GM12878 (cell line): ENCODE results near the gene TIMP2. TPM values are rescaled to one million over a fixed set of nuclear protein-coding genes. Genes with fewer than 3 reads are reported as not detected.

ENCODE experiments used
- CEBPB ChIP-seq, 2 experiments: fragments of 150-350 bp in 1 of 2; IDR thresholded peaks; 2 replicates each; pipeline ENCODE4 v1.6.1; 2012 to 2014; ENCODE audit warnings: low read depth in 2 of 2, low read length in 2 of 2, borderline replicate concordance in 1 of 2, inconsistent platforms in 1 of 2
- ETV6 ChIP-seq, 2 experiments: fragments of 450-650 bp in 1 of 2; IDR thresholded peaks in 1 of 2; conservative IDR thresholded peaks in 1 of 2; 2 replicates each; pipeline ENCODE4 v1.6.1; 2014; ENCODE audit warnings: antibody characterized with exemption in 1 of 2, borderline replicate concordance in 1 of 2, low read depth in 1 of 2, mild to moderate bottlenecking in 1 of 2, moderate library complexity in 1 of 2
- EZH2 ChIP-seq: IDR thresholded peaks from 2 replicates; pipeline ENCODE4 v1.6.1; 2012; ENCODE audit warnings: low read depth, mild to moderate bottlenecking, control low read depth, inconsistent platforms, low read length, borderline replicate concordance; ENCODE audit not compliant: control insufficient read depth
- LARP7 ChIP-seq: fragments of 450-650 bp; IDR thresholded peaks from 2 replicates; pipeline ENCODE4 v1.6.1; 2017; ENCODE audit warnings: mild to moderate bottlenecking
- NFIC ChIP-seq: IDR thresholded peaks from 2 replicates; pipeline ENCODE4 v1.6.1; 2012; ENCODE audit warnings: low read depth, mild to moderate bottlenecking, inconsistent platforms, low read length, moderate library complexity
- PAX8 ChIP-seq: fragments of 450-650 bp; IDR thresholded peaks from 2 replicates; pipeline ENCODE4 v1.6.1; 2017; ENCODE audit warnings: mild to moderate bottlenecking, moderate library complexity
- STAT3 ChIP-seq: IDR thresholded peaks from 2 replicates; pipeline ENCODE4 v1.6.1; 2011; ENCODE audit warnings: low read depth, low read length, improper control_type of control experiment
- ZNF622 ChIP-seq: fragments of 450-650 bp; IDR thresholded peaks from 2 replicates; pipeline ENCODE4 v1.6.1; 2017; ENCODE audit warnings: mild to moderate bottlenecking, inconsistent platforms
- polyA plus RNA-seq, 11 experiments: library from polyadenylated mRNA; depleted of rRNA in 4 of 11; unstranded in 6 of 11; stranded (reverse) in 5 of 11; fragments of >200 nt; fragmentation: Nextera tagmentation in 4 of 11; fragmentation: Illumina TruSeq in 1 of 11; extraction: Ambion mirVana in 4 of 11; extraction: Trizol in 1 of 11; gene quantifications; 1 replicate in 1 of 11; 2 replicates in 10 of 11; pipeline versions ENCODE4 v1.2.1 to v1.2.3, GENCODE V29; 2011 to 2016; ENCODE audit warnings: inconsistent platforms in 2 of 11, missing spikeins in 2 of 11, low read depth in 1 of 11
- total RNA-seq, 4 experiments: library from RNA; depleted of rRNA in 3 of 4; stranded (reverse); fragments of >200 nt in 3 of 4; fragmentation: Illumina TruSeq in 1 of 4; extraction: Trizol in 1 of 4; gene quantifications; 2 replicates each; pipeline versions ENCODE4 v1.2.1 to v1.2.3, GENCODE V29; 2013 to 2021
- TF ChIP-seq, protein P1 (sequence below): fragments of 450-650 bp; IDR thresholded peaks from 2 replicates; pipeline ENCODE4 v1.6.1; 2014; ENCODE audit warnings: mild to moderate bottlenecking
- TF ChIP-seq, protein P2 (sequence below): IDR thresholded peaks from 2 replicates; pipeline ENCODE4 v1.6.1; 2012; ENCODE audit warnings: improper control_type of control experiment, low read depth, low read length; ENCODE audit not compliant: insufficient replicate concordance
- TF ChIP-seq, protein P3 (sequence below): fragments of 450-650 bp; IDR thresholded peaks from 2 replicates; pipeline ENCODE4 v1.6.1; 2016; ENCODE audit warnings: mild to moderate bottlenecking
- TF ChIP-seq, protein P4 (sequence below): IDR thresholded peaks from 2 replicates; pipeline ENCODE4 v1.6.1; 2012; ENCODE audit warnings: low read length, inconsistent platforms

TIMP2 gene
- total and polyA plus RNA-seq, 10 of the 15 experiments (the other 5 are each of a cell fraction or from before 2014, with no cell fraction given) = 0.03 to 0.41 (median 0.04) TPM; not detected in 7

DNA sequence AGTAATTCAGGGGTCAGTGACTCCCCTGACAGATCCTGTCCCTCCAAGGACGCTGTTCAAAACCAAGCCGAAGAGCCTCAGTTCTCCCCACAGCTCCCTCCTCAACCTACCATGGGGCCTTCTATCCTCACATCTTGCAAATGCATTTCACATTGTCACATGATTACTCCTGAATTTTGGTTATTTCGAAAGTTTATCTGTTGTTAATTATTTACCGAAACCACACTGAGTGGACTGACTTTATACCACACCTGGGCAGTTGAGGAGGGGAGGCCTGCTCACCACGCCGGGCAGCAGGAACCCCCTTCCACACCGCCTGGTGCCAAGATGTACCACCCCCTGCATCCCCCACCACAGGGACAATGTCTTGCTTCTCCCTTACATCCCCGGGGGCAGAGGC lies 4.7 kb downstream of the TIMP2 start (continued):
- TF ChIP-seq, protein P1, sequence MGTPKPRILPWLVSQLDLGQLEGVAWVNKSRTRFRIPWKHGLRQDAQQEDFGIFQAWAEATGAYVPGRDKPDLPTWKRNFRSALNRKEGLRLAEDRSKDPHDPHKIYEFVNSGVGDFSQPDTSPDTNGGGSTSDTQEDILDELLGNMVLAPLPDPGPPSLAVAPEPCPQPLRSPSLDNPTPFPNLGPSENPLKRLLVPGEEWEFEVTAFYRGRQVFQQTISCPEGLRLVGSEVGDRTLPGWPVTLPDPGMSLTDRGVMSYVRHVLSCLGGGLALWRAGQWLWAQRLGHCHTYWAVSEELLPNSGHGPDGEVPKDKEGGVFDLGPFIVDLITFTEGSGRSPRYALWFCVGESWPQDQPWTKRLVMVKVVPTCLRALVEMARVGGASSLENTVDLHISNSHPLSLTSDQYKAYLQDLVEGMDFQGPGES = no peak
- TF ChIP-seq, protein P2, sequence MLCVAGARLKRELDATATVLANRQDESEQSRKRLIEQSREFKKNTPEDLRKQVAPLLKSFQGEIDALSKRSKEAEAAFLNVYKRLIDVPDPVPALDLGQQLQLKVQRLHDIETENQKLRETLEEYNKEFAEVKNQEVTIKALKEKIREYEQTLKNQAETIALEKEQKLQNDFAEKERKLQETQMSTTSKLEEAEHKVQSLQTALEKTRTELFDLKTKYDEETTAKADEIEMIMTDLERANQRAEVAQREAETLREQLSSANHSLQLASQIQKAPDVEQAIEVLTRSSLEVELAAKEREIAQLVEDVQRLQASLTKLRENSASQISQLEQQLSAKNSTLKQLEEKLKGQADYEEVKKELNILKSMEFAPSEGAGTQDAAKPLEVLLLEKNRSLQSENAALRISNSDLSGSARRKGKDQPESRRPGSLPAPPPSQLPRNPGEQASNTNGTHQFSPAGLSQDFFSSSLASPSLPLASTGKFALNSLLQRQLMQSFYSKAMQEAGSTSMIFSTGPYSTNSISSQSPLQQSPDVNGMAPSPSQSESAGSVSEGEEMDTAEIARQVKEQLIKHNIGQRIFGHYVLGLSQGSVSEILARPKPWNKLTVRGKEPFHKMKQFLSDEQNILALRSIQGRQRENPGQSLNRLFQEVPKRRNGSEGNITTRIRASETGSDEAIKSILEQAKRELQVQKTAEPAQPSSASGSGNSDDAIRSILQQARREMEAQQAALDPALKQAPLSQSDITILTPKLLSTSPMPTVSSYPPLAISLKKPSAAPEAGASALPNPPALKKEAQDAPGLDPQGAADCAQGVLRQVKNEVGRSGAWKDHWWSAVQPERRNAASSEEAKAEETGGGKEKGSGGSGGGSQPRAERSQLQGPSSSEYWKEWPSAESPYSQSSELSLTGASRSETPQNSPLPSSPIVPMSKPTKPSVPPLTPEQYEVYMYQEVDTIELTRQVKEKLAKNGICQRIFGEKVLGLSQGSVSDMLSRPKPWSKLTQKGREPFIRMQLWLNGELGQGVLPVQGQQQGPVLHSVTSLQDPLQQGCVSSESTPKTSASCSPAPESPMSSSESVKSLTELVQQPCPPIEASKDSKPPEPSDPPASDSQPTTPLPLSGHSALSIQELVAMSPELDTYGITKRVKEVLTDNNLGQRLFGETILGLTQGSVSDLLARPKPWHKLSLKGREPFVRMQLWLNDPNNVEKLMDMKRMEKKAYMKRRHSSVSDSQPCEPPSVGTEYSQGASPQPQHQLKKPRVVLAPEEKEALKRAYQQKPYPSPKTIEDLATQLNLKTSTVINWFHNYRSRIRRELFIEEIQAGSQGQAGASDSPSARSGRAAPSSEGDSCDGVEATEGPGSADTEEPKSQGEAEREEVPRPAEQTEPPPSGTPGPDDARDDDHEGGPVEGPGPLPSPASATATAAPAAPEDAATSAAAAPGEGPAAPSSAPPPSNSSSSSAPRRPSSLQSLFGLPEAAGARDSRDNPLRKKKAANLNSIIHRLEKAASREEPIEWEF = no peak
- TF ChIP-seq NFIC = no peak
- TF ChIP-seq, protein P3, sequence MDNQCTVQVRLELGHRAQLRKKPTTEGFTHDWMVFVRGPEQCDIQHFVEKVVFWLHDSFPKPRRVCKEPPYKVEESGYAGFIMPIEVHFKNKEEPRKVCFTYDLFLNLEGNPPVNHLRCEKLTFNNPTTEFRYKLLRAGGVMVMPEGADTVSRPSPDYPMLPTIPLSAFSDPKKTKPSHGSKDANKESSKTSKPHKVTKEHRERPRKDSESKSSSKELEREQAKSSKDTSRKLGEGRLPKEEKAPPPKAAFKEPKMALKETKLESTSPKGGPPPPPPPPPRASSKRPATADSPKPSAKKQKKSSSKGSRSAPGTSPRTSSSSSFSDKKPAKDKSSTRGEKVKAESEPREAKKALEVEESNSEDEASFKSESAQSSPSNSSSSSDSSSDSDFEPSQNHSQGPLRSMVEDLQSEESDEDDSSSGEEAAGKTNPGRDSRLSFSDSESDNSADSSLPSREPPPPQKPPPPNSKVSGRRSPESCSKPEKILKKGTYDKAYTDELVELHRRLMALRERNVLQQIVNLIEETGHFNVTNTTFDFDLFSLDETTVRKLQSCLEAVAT = no peak
- TF ChIP-seq LARP7 = no peak
- no peak for TF ChIP-seq ETV6 (conservative IDR thresholded peaks at IDR 0.05 in 1 of 2, IDR thresholded peaks at IDR 0.05 in 1 of 2; ENCODE audit: borderline replicate concordance in 1 of 2, low read depth in 1 of 2)
- TF ChIP-seq CEBPB (IDR thresholded peaks at IDR 0.05; ENCODE audit: borderline replicate concordance in 1 of 2, low read depth in 2 of 2, low read length in 2 of 2) = no peak
- no peak for TF ChIP-seq ZNF622
- no peak for TF ChIP-seq STAT3
- no peak for TF ChIP-seq PAX8
- no peak for TF ChIP-seq EZH2
- TF ChIP-seq, protein P4, sequence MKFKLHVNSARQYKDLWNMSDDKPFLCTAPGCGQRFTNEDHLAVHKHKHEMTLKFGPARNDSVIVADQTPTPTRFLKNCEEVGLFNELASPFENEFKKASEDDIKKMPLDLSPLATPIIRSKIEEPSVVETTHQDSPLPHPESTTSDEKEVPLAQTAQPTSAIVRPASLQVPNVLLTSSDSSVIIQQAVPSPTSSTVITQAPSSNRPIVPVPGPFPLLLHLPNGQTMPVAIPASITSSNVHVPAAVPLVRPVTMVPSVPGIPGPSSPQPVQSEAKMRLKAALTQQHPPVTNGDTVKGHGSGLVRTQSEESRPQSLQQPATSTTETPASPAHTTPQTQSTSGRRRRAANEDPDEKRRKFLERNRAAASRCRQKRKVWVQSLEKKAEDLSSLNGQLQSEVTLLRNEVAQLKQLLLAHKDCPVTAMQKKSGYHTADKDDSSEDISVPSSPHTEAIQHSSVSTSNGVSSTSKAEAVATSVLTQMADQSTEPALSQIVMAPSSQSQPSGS = no peak
